Fibroblast of peridontal ligament (primary cell): Measurements from ENCODE around the gene COX6B1.
A peak's percentile ranks its signal among the peaks of the same experiment; 100 is the strongest.
"Not testable (repeated sequence)": the region's sequence is repeated elsewhere in the genome, so short reads cannot be mapped to it uniquely, and the experiment has no call there.

Source experiments
- DNase-seq: peaks from one replicate; pipeline ENCODE4 v3.0.0-alpha.2; 2010; ENCODE audit errors: extremely low read depth

COX6B1 gene

GRCh38 chr19:35648017-35648961 lies at the start of gene COX6B1:
Gene COX6B1, plus strand, starts transcription at chr19:35648323. Its CDS starts 2,921 bp downstream, at chr19:35651244.
- DNase-seq = peak; percentile 96

- DNase-seq = no peak
Measured at GRCh38 chr19:35601971-35602370, 46.2 kb upstream of the COX6B1 start.

GRCh38 chr19:35604436-35604835 lies 43.7 kb upstream of the COX6B1 start:
- DNase-seq = not testable (repeated sequence)

- not testable (repeated sequence) for DNase-seq
Measured at GRCh38 chr19:35607170-35607569, 41.0 kb upstream of the COX6B1 start.

- DNase-seq = no peak
Measured at GRCh38 chr19:35607661-35608060, 40.5 kb upstream of the COX6B1 start.

- no peak for DNase-seq
Measured at GRCh38 chr19:35608251-35608650, 39.9 kb upstream of the COX6B1 start.

- no peak for DNase-seq
Measured at GRCh38 chr19:35609851-35610353, 38.2 kb upstream of the COX6B1 start.

- no peak for DNase-seq
Measured at GRCh38 chr19:35612224-35612558, 35.9 kb upstream of the COX6B1 start.

GRCh38 chr19:35612559-35613321 lies 35.4 kb upstream of the COX6B1 start, which contains the start of gene HAUS5:
Gene HAUS5, plus strand, starts transcription at chr19:35612735. Its CDS starts 60 bp downstream, at chr19:35612795.
- peak; percentile 84 for DNase-seq

GRCh38 chr19:35613574-35613973 lies 34.5 kb upstream of the COX6B1 start:
- no peak for DNase-seq

- no peak for DNase-seq
Measured at GRCh38 chr19:35615036-35615435, 33.1 kb upstream of the COX6B1 start.

- no peak for DNase-seq
Measured at GRCh38 chr19:35618857-35619256, 29.3 kb upstream of the COX6B1 start.

GRCh38 chr19:35619290-35619923 lies 28.7 kb upstream of the COX6B1 start:
- no peak for DNase-seq

- no peak for DNase-seq
Measured at GRCh38 chr19:35620001-35620400, 28.1 kb upstream of the COX6B1 start.

- DNase-seq = no peak
Measured at GRCh38 chr19:35621708-35622107, 26.4 kb upstream of the COX6B1 start.

GRCh38 chr19:35622750-35623149 lies 25.4 kb upstream of the COX6B1 start:
- DNase-seq = no peak

GRCh38 chr19:35623327-35624010 lies 24.7 kb upstream of the COX6B1 start:
- DNase-seq = no peak

GRCh38 chr19:35628264-35628564 lies 19.9 kb upstream of the COX6B1 start:
- no peak for DNase-seq

GRCh38 chr19:35628565-35629331 lies 19.4 kb upstream of the COX6B1 start, which contains the start of gene RBM42:
Gene RBM42, plus strand, starts transcription at chr19:35629036. Its CDS starts 118 bp downstream, at chr19:35629154.
- DNase-seq = peak; percentile 99

GRCh38 chr19:35629332-35629633 lies 18.8 kb upstream of the COX6B1 start:
- no peak for DNase-seq
